NOMO-1 (cell line): Measurements from ENCODE around the gene WASF1.
"Not testable (repeated sequence)": the region's sequence is repeated elsewhere in the genome, so short reads cannot be mapped to it uniquely, and the experiment has no call there.

ENCODE experiments used
- DNase-seq, 2 experiments: peaks; one replicate each; lab custom pipeline; 2025; ENCODE audit not compliant: unreplicated experiment in 2 of 2; lab: John Stamatoyannopoulos, UW

The WASF1 gene

DNA sequence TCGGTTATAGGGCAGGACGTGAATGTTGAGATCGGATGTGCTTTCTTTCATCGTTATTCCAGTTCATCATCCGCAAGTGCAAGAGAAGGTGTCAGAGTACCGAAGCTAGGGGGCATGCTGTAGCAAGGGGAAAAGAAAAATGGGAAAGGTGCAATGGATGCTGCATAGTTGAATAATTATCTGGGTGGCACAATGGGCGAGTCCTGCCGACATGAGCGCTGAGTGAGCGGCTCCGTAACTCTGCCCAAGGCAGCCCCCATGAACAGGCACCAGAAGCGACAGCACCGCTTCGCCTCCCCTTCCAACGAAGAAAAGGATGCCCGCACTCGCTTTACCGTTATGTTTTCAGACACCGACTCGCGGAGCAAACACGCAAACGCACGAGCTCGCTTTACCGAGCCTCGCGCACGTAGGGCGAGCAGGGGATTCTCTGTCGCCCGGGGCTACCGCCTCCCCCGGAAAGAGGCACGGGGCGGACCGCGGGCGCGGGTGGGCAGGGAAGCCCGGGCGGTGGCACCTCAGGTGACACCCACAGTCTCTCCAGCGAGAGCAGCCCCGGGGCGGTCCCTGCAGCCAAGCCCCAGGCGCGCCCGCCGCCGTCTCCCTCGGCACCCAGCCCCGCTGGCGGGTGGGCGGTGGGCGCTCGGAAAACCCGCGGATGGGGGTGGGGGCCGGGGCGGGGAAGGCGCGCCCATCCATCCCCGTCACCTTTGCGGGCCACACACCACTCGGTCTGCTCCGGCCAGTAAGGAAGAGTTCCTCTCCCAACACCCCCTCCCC, 654 bp downstream of the WASF1 start:
- DNase-seq: peak in 1 of 2 experiments; percentile 33

DNA sequence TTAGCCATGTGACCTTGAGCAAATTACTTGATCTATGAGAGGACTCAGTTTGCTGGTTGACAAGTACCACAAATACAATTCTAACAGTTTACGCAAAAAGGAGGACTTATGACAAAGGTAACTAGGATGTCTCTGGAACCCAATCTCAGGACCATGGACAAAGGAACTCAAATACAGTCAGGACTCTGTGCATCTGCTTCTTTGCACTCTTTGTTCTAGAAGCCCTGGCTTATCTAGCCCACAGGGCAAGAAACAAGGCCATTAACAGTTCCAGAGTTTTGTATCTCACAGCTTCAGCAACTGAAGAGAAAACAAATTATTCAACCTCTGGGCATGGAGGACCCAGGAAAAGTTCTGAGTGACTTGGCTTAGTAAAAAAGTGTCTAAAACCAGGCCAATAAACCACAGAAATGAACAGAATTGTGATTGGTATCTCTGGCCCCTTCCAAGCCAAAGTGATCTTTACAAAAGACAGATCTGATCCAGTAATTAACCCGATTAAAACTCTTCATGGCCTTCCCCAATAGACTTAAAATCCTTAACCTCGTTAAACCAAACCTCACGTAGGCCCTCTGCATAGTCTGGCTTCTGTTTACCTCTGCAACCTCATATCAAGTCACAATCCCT, 5.9 kb downstream of the WASF1 start:
- no peak for DNase-seq

DNA sequence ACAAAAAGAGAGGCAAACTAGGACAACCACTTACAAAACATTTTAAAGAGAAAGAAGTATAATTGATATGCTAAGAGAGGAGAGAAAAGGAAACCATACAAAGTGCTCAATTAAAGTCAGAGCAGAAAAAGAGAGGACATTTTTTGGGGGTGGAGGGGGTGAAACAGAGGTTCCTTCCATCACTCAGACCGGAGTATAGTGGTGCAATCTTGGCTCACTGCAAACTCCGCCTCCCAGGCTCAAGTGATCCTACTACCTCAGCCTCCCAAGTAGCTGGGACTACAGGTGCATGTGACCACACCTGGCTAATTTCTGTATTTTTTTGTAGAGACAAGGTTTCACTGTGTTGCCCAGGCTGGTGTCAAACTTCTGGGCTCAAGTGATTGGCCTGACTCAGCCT, 9.4 kb downstream of the WASF1 start:
- no peak for DNase-seq

DNA sequence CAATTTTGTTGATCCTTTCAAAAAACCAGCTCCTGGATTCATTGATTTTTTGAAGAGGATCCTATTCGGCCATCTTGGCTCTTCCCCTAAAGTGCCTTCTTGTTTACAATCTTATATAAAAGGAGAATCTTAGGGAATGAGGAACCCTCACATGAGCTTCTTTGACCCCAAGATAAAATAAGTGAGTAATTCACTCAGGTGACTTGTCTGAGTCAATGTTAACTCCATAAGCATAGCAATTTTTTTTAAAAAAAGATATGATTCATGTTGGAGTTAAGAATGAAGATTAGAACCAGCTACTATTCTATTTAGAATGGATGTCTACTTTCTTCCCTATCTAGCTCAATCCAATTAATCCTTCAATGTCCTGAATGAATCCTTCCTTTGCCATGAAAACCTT, 21.0 kb downstream of the WASF1 start:
- no peak for DNase-seq

DNA sequence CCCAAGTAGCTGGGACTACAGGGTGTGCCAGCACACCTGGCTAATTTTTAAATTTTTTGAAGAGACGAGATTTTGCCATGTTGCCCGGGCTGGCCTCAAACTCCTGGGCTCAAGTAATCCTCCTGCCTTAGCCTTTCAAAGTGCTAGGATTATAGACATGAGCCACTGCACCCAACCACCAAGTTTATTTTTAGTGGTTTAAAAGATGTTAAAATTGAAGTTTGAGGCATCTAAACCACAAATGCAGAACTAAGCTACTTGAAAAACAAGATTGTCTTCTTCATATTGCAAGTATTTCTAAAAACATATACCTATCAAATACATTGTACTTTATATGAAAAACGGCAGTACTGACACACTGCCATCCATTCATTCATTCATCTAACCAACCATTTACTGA, 31.6 kb downstream of the WASF1 start:
- DNase-seq: peak in 1 of 2 experiments; percentile 35

DNA sequence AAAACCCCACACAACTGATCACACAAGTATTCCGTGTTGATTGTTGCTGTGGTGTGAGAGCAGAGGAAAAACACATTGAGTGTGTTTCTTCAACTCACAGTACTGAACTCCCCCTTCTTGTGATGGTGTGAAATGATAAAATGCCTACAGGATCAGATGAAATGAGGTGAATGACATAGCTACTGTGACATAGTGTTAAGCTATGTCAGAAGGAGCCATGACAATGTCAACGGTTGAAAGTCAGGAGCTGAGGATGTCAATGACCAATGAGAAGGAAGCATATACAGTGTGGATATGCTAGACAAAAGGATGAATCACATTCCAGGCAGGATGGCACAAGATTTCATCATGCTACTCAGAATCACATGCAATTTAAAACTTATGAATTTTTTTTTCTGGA, 38.8 kb downstream of the WASF1 start:
- no peak for DNase-seq

DNA sequence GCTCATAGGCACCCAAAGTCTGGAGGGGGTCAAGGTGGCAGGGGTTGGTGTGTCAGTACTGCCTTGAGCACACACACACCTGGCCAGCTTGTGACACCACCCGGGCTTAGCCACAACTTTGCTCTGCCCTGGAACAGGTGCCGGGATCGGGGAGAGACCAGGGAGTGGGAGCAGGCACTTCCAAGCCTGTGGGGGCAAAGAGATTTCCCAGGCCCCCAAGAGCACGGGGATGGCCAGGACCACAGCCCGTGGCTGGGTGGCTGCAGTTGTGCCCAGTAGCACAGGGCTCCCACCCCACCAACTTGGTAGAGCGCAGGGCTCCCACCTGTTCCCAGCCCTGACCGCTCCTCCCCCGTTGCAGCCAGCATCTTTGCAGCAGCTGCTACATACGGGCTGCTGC, 40.4 kb downstream of the WASF1 start:
- no peak for DNase-seq

DNA sequence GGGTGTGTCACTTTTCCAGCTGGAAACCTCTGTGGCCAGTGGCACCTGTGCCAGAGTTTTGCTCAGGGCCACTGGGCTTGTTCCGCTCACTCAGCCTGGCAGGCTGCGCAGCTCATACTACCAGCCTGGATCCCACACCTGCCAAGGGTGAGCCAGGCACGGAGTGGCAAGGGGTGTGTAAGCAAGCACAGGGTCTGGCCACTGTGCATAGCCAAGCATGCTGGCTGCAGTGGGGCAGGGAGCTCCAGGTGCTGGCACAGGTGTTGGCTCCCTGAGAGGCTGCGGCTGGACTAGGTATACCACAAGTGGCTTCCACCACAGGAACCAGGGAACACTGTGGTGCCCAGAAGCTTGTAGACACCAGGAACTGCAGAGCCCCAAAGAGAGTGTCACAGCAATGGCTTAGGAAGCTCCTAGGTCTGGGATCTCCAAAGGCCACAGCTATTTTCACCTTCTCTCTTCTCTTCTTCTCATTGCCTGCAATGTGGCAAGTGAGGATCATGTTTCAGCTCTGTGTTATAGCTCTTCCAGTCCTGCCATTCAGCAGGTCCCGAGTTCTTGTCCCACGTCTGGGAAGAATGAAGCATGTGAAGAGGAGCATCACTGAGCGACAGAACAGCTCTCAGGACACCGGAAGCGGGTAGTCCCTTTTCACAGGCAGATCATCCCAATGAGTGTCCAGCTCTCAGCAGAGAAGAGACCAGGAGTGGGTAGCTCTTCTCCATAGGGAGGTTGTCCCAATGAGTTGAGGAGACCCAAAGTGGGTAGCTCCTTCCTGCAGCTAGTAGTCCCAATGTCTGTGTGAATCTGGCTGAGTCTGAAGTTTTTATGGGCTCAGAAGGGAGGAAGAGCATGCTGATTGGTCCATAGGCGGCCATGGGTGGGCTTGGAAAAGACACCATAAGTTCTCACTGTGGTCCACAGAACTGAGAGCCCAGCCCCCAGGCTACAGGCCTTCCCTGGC, 41.3 kb downstream of the WASF1 start:
- DNase-seq: no peak

DNA sequence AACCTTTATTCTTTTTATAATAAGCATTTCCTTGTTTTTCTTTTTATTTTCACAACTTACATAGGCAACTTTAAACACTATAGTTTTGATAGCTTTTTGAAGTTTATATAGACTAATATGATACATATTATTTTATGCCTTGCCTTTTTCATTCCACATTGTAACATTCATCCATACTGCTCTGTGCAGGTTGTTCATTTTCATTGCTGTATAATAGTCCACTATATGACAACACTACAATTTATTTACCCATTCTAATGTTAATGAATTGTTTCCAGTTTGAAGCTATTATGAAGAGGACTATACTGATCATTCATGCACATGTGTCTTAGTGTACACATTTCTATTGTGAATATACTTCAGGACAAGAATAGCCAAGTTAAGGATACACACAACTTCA, 49.1 kb downstream of the WASF1 start:
- DNase-seq: no peak

DNA sequence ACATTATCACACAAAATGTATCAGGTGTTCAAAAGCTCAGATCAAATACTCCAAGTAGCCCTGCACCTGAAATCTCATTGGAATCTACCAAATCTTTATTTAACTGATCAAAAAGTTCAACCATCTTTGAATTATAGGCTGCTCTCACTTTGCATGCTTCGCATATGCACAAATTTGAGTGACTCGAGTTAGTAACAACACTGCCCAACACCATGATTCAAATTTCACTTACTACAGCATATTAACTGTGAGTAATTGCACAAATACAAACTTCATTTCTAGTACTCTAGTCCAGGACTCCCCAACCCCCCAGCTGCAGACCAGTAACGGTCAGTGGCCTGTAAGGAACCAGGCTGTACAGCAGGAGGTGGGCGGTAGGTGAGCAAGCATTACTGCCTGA, 51.1 kb downstream of the WASF1 start:
- DNase-seq: no peak

DNA sequence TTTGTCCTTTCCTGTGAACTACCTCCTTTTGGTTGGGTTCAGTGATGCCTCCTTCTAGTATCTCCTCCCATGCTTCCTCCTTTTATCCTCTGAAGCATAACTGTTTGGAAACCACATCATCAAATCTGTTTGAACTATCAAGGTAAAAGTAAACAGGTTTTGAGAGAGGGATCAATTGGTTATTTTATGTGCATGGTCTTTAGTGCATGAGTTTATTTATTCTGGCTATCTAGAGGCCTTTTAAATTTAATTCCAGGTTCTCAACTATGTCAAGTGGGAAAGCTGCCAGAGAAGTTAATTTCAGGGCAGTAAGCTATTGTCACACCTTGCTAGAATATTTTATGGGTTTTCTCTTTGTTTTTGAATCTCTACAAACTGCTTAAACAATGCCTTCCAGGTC, 54.1 kb downstream of the WASF1 start:
- no peak for DNase-seq

DNA sequence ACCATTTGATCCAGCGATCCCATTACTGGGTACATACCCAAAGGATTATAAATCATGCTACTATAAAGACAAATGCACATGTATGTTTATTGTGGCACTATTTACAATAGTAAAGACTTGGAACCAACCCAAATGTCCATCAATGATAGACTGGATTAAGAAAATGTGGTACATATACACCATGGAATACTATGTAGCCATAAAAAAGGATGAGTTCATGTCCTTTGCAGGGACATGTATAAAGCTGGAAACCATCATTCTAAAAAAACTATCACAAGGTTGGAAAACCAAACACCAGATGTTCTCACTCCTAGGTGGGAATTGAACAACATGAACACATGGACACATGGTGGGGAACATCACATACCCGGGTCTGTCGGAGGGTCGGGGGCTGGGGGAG, 57.8 kb downstream of the WASF1 start:
- not testable (repeated sequence) for DNase-seq

DNA sequence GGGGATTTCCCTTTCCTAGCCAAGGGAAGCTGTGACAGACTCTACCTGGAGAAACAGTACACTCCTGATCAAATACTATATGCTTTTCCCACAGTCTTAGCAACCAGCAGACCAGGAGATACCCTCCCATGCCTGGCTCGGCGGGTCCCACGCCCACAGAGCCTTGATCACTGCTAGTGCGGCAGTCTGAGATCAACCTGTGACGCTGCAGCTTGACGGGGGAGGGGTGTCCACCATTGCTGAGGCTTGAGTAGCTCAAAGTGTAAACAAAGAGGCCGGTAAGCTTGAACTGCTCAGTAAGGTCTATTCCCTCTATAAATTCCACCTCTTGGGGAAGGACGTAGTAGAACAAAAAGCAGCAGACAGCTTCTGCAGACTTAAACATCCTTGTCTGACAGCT, 63.2 kb downstream of the WASF1 start:
- no peak for DNase-seq

DNA sequence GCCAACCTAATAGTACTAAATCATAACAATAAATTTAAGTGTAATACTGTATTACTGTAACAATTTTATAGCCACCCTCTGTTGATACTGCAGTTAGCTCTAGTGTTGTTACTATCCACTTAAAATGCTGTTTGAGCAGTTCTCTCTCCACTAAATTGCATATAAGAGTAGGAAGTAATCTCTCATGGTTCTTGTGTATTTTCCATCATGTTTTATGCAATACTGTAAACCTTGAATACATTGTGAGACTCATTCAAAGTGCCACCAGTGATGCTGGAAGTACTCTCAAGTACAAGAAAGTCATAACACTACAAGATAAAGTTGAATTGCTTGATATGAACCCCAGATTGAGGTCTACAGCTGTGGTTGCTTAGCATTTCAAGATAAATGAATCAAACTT, 65.5 kb downstream of the WASF1 start:
- no peak for DNase-seq

DNA sequence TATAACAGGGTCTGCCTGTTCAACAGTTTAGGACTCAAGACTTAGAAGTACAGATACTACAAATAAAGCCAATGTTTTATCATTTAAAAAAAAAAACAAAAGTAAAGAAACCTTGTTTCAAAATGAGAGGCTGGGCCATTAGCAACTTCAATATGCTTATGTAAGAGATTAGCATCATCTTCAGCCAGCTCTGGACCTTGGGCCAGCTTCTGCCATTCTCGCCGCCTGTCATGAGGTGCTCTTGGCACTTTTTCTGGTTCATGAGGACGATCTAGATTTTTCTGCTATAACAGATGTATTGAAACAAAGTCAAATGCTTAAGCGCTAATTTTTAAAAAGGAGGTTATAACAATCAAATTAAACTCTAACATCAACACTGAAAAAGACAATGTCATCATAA, 74.2 kb downstream of the WASF1 start:
- no peak for DNase-seq

DNA sequence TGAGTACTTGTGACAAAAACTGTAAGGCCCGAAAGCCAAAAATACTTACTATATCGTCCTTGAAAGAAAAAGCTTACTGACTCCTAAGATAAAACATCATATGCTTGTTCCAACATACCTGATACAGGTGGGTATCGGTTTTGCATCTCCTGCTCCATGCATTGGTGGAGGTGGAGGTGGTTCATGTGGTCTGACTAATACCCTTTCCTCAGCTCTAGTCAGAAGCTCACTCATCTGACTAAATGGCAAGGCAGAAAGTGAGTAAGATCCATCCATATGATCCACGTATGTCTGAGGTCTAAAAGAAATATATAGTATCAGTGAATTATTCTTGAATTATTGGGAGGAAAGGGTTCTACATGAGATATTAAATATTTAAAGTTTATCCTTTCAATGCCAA, 76.2 kb downstream of the WASF1 start:
- DNase-seq: no peak

DNA sequence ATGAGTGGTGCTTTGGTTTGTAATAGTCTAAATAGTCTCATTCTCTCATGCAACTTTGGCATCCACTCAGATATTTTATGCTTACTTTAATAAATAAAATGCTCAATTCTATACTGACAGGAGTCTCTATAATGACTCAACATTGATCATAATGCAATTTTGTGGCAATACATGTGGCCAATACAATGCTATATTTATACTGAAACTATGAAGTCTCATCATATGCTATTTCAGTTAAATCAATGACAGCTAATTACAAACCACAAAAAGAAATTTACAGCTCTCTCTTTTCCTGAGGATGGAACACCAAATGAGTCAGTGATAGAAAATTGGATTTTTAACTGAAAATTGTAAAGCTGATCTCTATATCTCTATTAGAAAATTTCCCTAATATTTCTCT, 77.1 kb downstream of the WASF1 start:
- DNase-seq: no peak

DNA sequence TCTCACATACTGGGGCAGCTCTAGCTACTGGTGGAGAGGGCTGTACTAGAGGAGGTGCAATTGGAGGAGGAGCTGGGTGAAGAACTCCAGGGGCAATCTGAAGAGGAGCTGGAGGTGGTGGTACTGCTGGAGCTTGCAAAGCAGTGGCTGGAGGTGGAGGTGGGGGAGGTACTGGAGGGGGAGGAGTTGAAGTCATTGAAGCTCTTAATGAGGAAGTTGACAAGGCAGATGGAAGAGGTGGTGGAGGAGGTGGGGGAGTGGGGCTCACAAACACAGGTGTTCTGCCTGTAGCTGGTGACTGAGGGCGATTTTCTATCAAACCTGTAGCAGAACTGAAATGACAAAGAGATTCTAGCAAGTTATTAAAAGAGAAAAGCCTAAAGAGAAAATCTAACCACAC, 77.6 kb downstream of the WASF1 start:
- peak in 1 of 2 experiments; percentile 9 for DNase-seq

DNA sequence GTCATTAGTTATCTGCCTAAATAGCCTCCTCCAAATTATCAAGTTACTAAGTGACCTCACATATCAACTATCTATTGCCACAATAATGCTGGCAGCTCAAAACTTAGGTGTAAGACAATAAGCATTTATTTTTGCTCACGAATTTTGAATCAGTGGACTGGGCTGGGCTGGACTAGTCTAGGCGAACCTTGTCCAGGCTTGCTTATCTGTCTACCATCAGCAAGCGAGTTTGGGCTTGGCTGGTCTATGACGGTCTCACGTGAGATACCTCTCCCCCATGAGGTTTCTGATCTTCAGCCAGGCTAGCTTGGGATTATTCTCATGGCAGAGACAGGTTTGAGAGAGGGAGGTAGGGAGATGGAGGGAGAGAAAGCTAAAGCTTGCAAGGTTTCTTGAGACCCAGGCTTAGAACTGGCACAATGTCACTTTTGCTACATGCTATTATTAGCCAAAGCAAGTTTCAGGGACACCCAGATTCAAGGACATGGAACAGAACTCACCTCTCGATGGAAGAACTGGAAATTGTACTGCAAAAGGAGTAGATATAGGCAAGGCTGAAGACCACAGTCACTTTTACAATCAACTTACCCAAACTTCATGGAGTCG, 80.9 kb downstream of the WASF1 start:
- peak in 1 of 2 experiments; percentile 7 for DNase-seq

DNA sequence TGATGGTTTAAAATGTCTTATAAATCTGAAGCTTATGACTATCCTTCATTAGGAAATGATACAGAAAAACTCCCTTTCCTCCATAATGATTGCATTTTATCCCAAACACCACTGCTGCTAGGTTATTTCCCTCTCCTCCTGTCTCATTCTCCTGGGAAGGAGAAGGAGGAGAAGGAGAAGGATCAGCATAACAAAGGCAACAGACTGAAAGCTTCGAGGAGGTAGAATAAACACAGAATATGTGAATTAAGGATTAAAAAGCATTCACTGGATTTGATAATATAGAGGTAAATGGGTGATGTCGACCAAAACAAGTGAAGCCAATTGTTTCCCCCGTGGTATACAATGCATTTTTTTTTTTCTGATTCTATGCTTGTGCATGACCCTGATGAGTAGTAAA, 82.0 kb downstream of the WASF1 start:
- DNase-seq: no peak

DNA sequence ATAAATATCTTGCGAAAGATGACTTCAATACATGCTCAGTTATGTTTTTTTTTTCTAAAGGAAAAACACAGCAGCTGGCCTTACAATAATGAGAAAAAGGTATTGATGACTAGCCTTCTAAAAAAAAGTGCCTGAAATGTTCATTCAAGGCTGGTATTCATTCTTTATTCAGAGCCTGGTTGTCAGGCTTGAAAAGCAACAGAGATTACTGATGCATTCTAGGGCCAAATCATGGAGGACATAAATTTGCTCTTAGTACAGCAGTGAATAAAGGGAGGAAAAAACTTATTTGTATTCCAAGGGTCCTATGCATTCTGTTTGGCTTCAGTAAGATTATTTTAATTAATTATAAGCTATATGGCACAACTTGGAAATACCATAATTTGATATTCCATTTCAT, 83.5 kb downstream of the WASF1 start:
- DNase-seq: no peak
